SK-N-SH treated with all-trans-retinoic acid at 6 μM for 48 hours (cell line): ENCODE measurements around the gene USF2.

Source experiments
- ATAC-seq: fragments of 200-7000 bp; cut with Tn5 transposase; 3 replicates; pipeline ENCODE4 v1.9.1; 2020; ENCODE audit warnings: mild to moderate bottlenecking, moderate library complexity
- ARNTL ChIP-seq: fragments of 450-650 bp; formaldehyde crosslinking; IDR thresholded peaks from 2 replicates; pipeline ENCODE4 v1.5.0; 2020; ENCODE audit warnings: low read depth, mild to moderate bottlenecking, moderate library complexity, borderline replicate concordance
- BACH2 ChIP-seq: fragments of 250-450 bp; sonication (Bioruptor Pico); IDR thresholded peaks from 2 replicates; pipeline ENCODE4 v1.9.0; 2021; ENCODE audit warnings: mild to moderate bottlenecking, borderline replicate concordance
- CREB5 ChIP-seq: fragments of 250-450 bp; sonication (Bioruptor Pico); IDR thresholded peaks from 2 replicates; pipeline ENCODE4 v1.5.1; 2020; ENCODE audit warnings: low read depth, mild to moderate bottlenecking, moderate library complexity
- CSDC2 ChIP-seq: fragments of 250-450 bp; sonication (Bioruptor Pico); IDR thresholded peaks from 2 replicates; pipeline ENCODE4 v1.5.0; 2020; ENCODE audit warnings: mild to moderate bottlenecking, moderate library complexity
- CSRNP3 ChIP-seq: fragments of 250-450 bp; sonication (Bioruptor Pico); IDR thresholded peaks from 2 replicates; pipeline ENCODE4 v1.5.1; 2021; ENCODE audit warnings: mild to moderate bottlenecking, moderate library complexity
- ESRRG ChIP-seq: fragments of 250-450 bp; sonication (Bioruptor Pico); IDR thresholded peaks from 2 replicates; pipeline ENCODE4 v1.6.1; 2021; ENCODE audit warnings: mild to moderate bottlenecking
- ISL1 ChIP-seq: fragments of 250-450 bp; sonication (Bioruptor Pico); IDR thresholded peaks from 2 replicates; pipeline ENCODE4 v2.1.2; 2022; ENCODE audit warnings: mild to moderate bottlenecking, moderate library complexity
- OSR1 ChIP-seq: fragments of 250-450 bp; sonication (Bioruptor Pico); IDR thresholded peaks from 2 replicates; pipeline ENCODE4 v1.8.0; 2022; ENCODE audit warnings: moderate library complexity, mild to moderate bottlenecking, inconsistent platforms
- PATZ1 ChIP-seq: fragments of 250-450 bp; sonication (Bioruptor Pico); IDR thresholded peaks from 2 replicates; pipeline ENCODE4 v1.8.0; 2020; ENCODE audit warnings: mild to moderate bottlenecking, moderate library complexity, borderline replicate concordance
- POU6F1 ChIP-seq: fragments of 250-450 bp; sonication (Bioruptor Pico); IDR thresholded peaks from 2 replicates; pipeline ENCODE4 v1.8.0; 2021; ENCODE audit warnings: low read depth, mild to moderate bottlenecking, moderate library complexity, borderline replicate concordance
- PPARA ChIP-seq: fragments of 250-450 bp; sonication (Bioruptor Pico); IDR thresholded peaks from 2 replicates; pipeline ENCODE4 v1.5.0; 2020; ENCODE audit warnings: mild to moderate bottlenecking, borderline replicate concordance
- RARB ChIP-seq: fragments of 250-450 bp; sonication (Bioruptor Pico); IDR thresholded peaks from 2 replicates; pipeline ENCODE4 v1.8.0; 2021; ENCODE audit warnings: mild to moderate bottlenecking, moderate library complexity
- SNAI2 ChIP-seq: fragments of 250-450 bp; sonication (Bioruptor Pico); IDR thresholded peaks from 2 replicates; pipeline ENCODE4 v1.5.0; 2020; ENCODE audit warnings: mild to moderate bottlenecking, moderate library complexity
- TCF4 ChIP-seq: fragments of 250-450 bp; sonication (Bioruptor Pico); IDR thresholded peaks from 2 replicates; pipeline ENCODE4 v1.8.0; 2021; ENCODE audit warnings: mild to moderate bottlenecking, moderate library complexity, borderline replicate concordance
- TOX ChIP-seq: fragments of 250-450 bp; sonication (Bioruptor Pico); IDR thresholded peaks from 2 replicates; pipeline ENCODE4 v1.8.0; 2021; ENCODE audit warnings: mild to moderate bottlenecking, moderate library complexity, borderline replicate concordance
- ZC3H10 ChIP-seq: fragments of 250-450 bp; sonication (Bioruptor Pico); IDR thresholded peaks from 2 replicates; pipeline ENCODE4 v1.5.1; 2021; ENCODE audit warnings: mild to moderate bottlenecking, moderate library complexity
- ZFP3 ChIP-seq: fragments of 250-450 bp; sonication (Bioruptor Pico); IDR thresholded peaks from 2 replicates; pipeline ENCODE4 v1.5.0; 2020; ENCODE audit warnings: mild to moderate bottlenecking, moderate library complexity
- ZNF565 ChIP-seq: fragments of 450-650 bp; formaldehyde crosslinking; conservative IDR thresholded peaks from 2 replicates; pipeline ENCODE4 v1.5.0; 2020; ENCODE audit warnings: low read depth, mild to moderate bottlenecking, moderate library complexity
- ZNF70 ChIP-seq: fragments of 450-650 bp; formaldehyde crosslinking; IDR thresholded peaks from 2 replicates; pipeline ENCODE4 v1.5.0; 2020; ENCODE audit warnings: mild to moderate bottlenecking, moderate library complexity

USF2 gene

GRCh38 chr19:35276706-35277281 lies 8.0 kb downstream of the USF2 start:
- no peak for ATAC-seq
- TF ChIP-seq ZNF565 (CRISPR knock-in tag) = no peak
- no peak for TF ChIP-seq ARNTL
- TF ChIP-seq CSRNP3 (CRISPR knock-in tag) = no peak
- no peak for TF ChIP-seq ZNF70 (CRISPR knock-in tag)
- no peak for TF ChIP-seq RARB (CRISPR knock-in tag)
- no peak for TF ChIP-seq SNAI2 (CRISPR knock-in tag)
- TF ChIP-seq TOX (CRISPR knock-in tag) = no peak
- no peak for TF ChIP-seq ISL1 (CRISPR knock-in tag)
- TF ChIP-seq PPARA (CRISPR knock-in tag) = no peak
- no peak for TF ChIP-seq CREB5 (CRISPR knock-in tag)
- no peak for TF ChIP-seq POU6F1 (CRISPR knock-in tag)
- no peak for TF ChIP-seq BACH2 (CRISPR knock-in tag)
- TF ChIP-seq CSDC2 (CRISPR knock-in tag) = no peak
- no peak for TF ChIP-seq ZFP3 (CRISPR knock-in tag)
- TF ChIP-seq PATZ1 = no peak
- no peak for TF ChIP-seq OSR1 (CRISPR knock-in tag)

- no peak for ATAC-seq
- TF ChIP-seq POU6F1 (CRISPR knock-in tag) (no peak), PATZ1 (no peak), TCF4 (no peak), CSDC2 (CRISPR knock-in tag) (no peak)
Observed at GRCh38 chr19:35278578-35279284, 10.0 kb downstream of the USF2 start.

- no peak for ATAC-seq
- TF ChIP-seq ZNF70 (CRISPR knock-in tag) (no peak), RARB (CRISPR knock-in tag) (no peak), CREB5 (CRISPR knock-in tag) (no peak), PPARA (CRISPR knock-in tag) (no peak), ARNTL (no peak), ISL1 (CRISPR knock-in tag) (no peak), POU6F1 (CRISPR knock-in tag) (no peak), TCF4 (no peak), ZC3H10 (no peak), BACH2 (CRISPR knock-in tag) (no peak), ESRRG (CRISPR knock-in tag) (no peak), ZNF565 (CRISPR knock-in tag) (no peak)
Observed at GRCh38 chr19:35279374-35279773, 10.6 kb downstream of the USF2 start.
